Fibroblast of pulmonary artery (primary cell): ENCODE data around the gene RAPH1.
"Not testable (repeated sequence)": the region's sequence is repeated elsewhere in the genome, so short reads cannot be mapped to it uniquely, and the experiment has no call there.

Source experiments
- DNase-seq: peaks from one replicate; pipeline ENCODE4 v3.0.0-alpha.2; 2010; ENCODE audit warnings: low read depth
- H3K4me3 ChIP-seq: replicated peaks from 2 replicates; pipeline ENCODE4 v1.5.1; 2011; ENCODE audit warnings: low read depth, mild to moderate bottlenecking, control low read depth, low read length, moderate library complexity
- CTCF ChIP-seq: IDR thresholded peaks from 2 replicates; pipeline ENCODE4 v1.5.1; 2011; ENCODE audit warnings: mild to moderate bottlenecking, control low read depth, low read length, inconsistent platforms; ENCODE audit errors: missing control alignments

RAPH1 gene

GRCh38 chr2:203534621-203535077 lies 452 bp downstream of the RAPH1 start:
- H3K4me3 ChIP-seq, result peak overlapping the region; percentile 76
- no peak for DNase-seq
- TF ChIP-seq CTCF, result no peak

GRCh38 chr2:203533676-203534591 lies 1.2 kb downstream of the RAPH1 start:
- DNase-seq, result peak; percentile 73
- no peak for TF ChIP-seq CTCF

GRCh38 chr2:203532957-203533658 lies 2.0 kb downstream of the RAPH1 start:
- peak; percentile 74 for DNase-seq
- H3K4me3 ChIP-seq, result peak overlapping the region; percentile 76
- no peak for TF ChIP-seq CTCF

More at GRCh38 chr2:203533676-203534591, 1.2 kb downstream of the RAPH1 start:
- peak overlapping the region; percentile 76 for H3K4me3 ChIP-seq

- no peak for TF ChIP-seq CTCF
Observed at GRCh38 chr2:203527719-203528118, 7.4 kb downstream of the RAPH1 start.

GRCh38 chr2:203513268-203513667 lies 21.8 kb downstream of the RAPH1 start:
- not testable (repeated sequence) for DNase-seq

More at GRCh38 chr2:203527719-203528118, 7.4 kb downstream of the RAPH1 start:
- H3K4me3 ChIP-seq, result no peak overlapping the region
- DNase-seq, result no peak

GRCh38 chr2:203510941-203511305 lies 24.2 kb downstream of the RAPH1 start:
- no peak overlapping the region for H3K4me3 ChIP-seq
- DNase-seq, result no peak
- no peak for TF ChIP-seq CTCF

More at GRCh38 chr2:203513268-203513667, 21.8 kb downstream of the RAPH1 start:
- not testable (repeated sequence) for H3K4me3 ChIP-seq

- no peak for TF ChIP-seq CTCF
- no peak overlapping the region for H3K4me3 ChIP-seq
- DNase-seq, result no peak
Observed at GRCh38 chr2:203510256-203510940, 24.7 kb downstream of the RAPH1 start.

- not testable (repeated sequence) for H3K4me3 ChIP-seq, DNase-seq
Observed at GRCh38 chr2:203503460-203503859, 31.6 kb downstream of the RAPH1 start.
